H9 (cell line): ENCODE data around the gene SRD5A2. TPM values are rescaled to one million over a fixed set of nuclear protein-coding genes. Genes with fewer than 3 reads are reported as not detected.
A peak's percentile ranks its signal among the peaks of the same experiment; 100 is the strongest.

ENCODE experiments used
- DNase-seq: peaks from one replicate; pipeline ENCODE4 v3.0.0-alpha.2; 2017
- H2AFZ ChIP-seq: one replicate; pipeline ENCODE4 v1.6.1; 2013; ENCODE audit warnings: mild to moderate bottlenecking, low read length, control low read depth, moderate library complexity
- H2AK5ac ChIP-seq: 2 replicates; pipeline ENCODE4 v1.6.1; 2013; ENCODE audit warnings: low read length, control low read depth, mixed read lengths; ENCODE audit not compliant: insufficient read length
- H2BK120ac ChIP-seq: one replicate; pipeline ENCODE4 v1.6.1; 2013; ENCODE audit warnings: low read depth, mild to moderate bottlenecking, low read length, control low read depth, inconsistent platforms; ENCODE audit not compliant: poor library complexity, severe bottlenecking
- H2BK12ac ChIP-seq: 2 replicates; pipeline ENCODE4 v1.6.1; 2013; ENCODE audit warnings: low read length, control low read depth, mixed read lengths, low read depth; ENCODE audit not compliant: insufficient read length
- H2BK15ac ChIP-seq: 2 replicates; pipeline ENCODE4 v1.6.1; 2013; ENCODE audit warnings: low read depth, low read length, control low read depth
- H2BK20ac ChIP-seq: one replicate; pipeline ENCODE4 v1.6.1; 2013; ENCODE audit warnings: low read depth, mild to moderate bottlenecking, low read length, control low read depth, inconsistent platforms; ENCODE audit not compliant: poor library complexity, severe bottlenecking
- H2BK5ac ChIP-seq: 2 replicates; pipeline ENCODE4 v1.6.1; 2013; ENCODE audit warnings: low read length, control low read depth, mixed read lengths; ENCODE audit not compliant: insufficient read length
- H3K14ac ChIP-seq: 2 replicates; pipeline ENCODE4 v1.6.1; 2013; ENCODE audit warnings: low read length, control low read depth; ENCODE audit not compliant: insufficient read depth
- H3K18ac ChIP-seq: 2 replicates; pipeline ENCODE4 v1.6.1; 2013; ENCODE audit warnings: low read depth, mild to moderate bottlenecking, mixed read lengths, low read length, control low read depth; ENCODE audit not compliant: insufficient read length
- H3K23ac ChIP-seq: 2 replicates; pipeline ENCODE4 v1.6.1; 2013; ENCODE audit warnings: low read length, control low read depth, mixed read lengths, low read depth; ENCODE audit not compliant: insufficient read length
- H3K23me2 ChIP-seq: 2 replicates; pipeline ENCODE4 v1.6.1; 2013; ENCODE audit warnings: low read depth, mild to moderate bottlenecking, mixed read lengths, low read length, control low read depth; ENCODE audit not compliant: insufficient read length, poor library complexity, severe bottlenecking
- H3K27ac ChIP-seq: 2 replicates; pipeline ENCODE4 v1.5.1; 2013; ENCODE audit warnings: low read length, control low read depth, mixed read lengths, low read depth; ENCODE audit not compliant: insufficient read length
- H3K27me3 ChIP-seq: 2 replicates; pipeline ENCODE4 v1.6.1; 2013; ENCODE audit warnings: low read length, control low read depth, inconsistent platforms; ENCODE audit not compliant: insufficient read depth
- H3K4ac ChIP-seq: 2 replicates; pipeline ENCODE4 v1.6.1; 2013; ENCODE audit warnings: low read depth, mild to moderate bottlenecking, control low read depth, inconsistent platforms, low read length, moderate library complexity
- H3K4me1 ChIP-seq: 2 replicates; pipeline ENCODE4 v1.6.1; 2013; ENCODE audit warnings: low read length, control low read depth, inconsistent platforms; ENCODE audit not compliant: insufficient read depth
- H3K4me2 ChIP-seq: 2 replicates; pipeline ENCODE4 v1.6.1; 2013; ENCODE audit warnings: low read length, control low read depth, mixed read lengths; ENCODE audit not compliant: insufficient read length, insufficient read depth
- H3K56ac ChIP-seq: 2 replicates; pipeline ENCODE4 v1.6.1; 2013; ENCODE audit warnings: low read depth, mild to moderate bottlenecking, mixed read lengths, low read length, control low read depth; ENCODE audit not compliant: insufficient read length
- H3K79me1 ChIP-seq: 2 replicates; pipeline ENCODE4 v1.6.1; 2013; ENCODE audit warnings: low read depth, mild to moderate bottlenecking, moderate library complexity, low read length, control low read depth, inconsistent platforms; ENCODE audit not compliant: insufficient read depth, poor library complexity, severe bottlenecking
- H3K79me2 ChIP-seq: 2 replicates; pipeline ENCODE4 v1.6.1; 2013; ENCODE audit warnings: low read length, control low read depth, inconsistent platforms; ENCODE audit not compliant: insufficient read depth
- H3K9ac ChIP-seq: 2 replicates; pipeline ENCODE4 v1.6.1; 2013; ENCODE audit warnings: low read length, control low read depth, mixed read lengths; ENCODE audit not compliant: insufficient read length; ENCODE audit errors: extremely low read depth
- H3K9me3 ChIP-seq: one replicate; pipeline ENCODE4 v1.6.1; 2013; ENCODE audit warnings: low read depth, low read length, inconsistent platforms; ENCODE audit not compliant: control insufficient read depth
- H3T11ph ChIP-seq: one replicate; pipeline ENCODE4 v1.6.1; 2013; ENCODE audit warnings: mild to moderate bottlenecking, low read length, control low read depth, inconsistent platforms
- H4K20me1 ChIP-seq: one replicate; pipeline ENCODE4 v1.6.1; 2013; ENCODE audit not compliant: control insufficient read depth, insufficient read length, insufficient read depth
- H4K5ac ChIP-seq: 2 replicates; pipeline ENCODE4 v1.6.1; 2013; ENCODE audit warnings: low read depth, mild to moderate bottlenecking, mixed read lengths, low read length, control low read depth; ENCODE audit not compliant: insufficient read length
- H4K8ac ChIP-seq: replicated peaks from 2 replicates; pipeline ENCODE4 v1.6.1; 2013; ENCODE audit warnings: low read length, control low read depth, mixed read lengths, low read depth; ENCODE audit not compliant: insufficient read length
- H4K91ac ChIP-seq: 2 replicates; pipeline ENCODE4 v1.6.1; 2013; ENCODE audit warnings: low read depth, mild to moderate bottlenecking, moderate library complexity, mixed read lengths, low read length, control low read depth; ENCODE audit not compliant: insufficient read length
- H3K27ac Mint-ChIP-seq, 3 experiments: 2 replicates in 2 of 3; 3 replicates in 1 of 3; pipeline ENCODE4 v1.8.0; 2020 to 2021; ENCODE audit warnings: mixed read lengths in 3 of 3, mild to moderate bottlenecking in 1 of 3, moderate library complexity in 1 of 3
- H3K27me3 Mint-ChIP-seq: 2 replicates; pipeline ENCODE4 v1.8.0; 2021; ENCODE audit warnings: low read depth, mild to moderate bottlenecking, moderate library complexity, mixed read lengths
- H3K36me3 Mint-ChIP-seq, 3 experiments: 2 replicates in 2 of 3; 3 replicates in 1 of 3; pipeline ENCODE4 v1.8.0; 2020 to 2021; ENCODE audit warnings: low read depth in 3 of 3, mixed read lengths in 3 of 3; ENCODE audit not compliant: insufficient read depth in 1 of 3
- H3K4me1 Mint-ChIP-seq, 2 experiments: 2 replicates each; pipeline ENCODE4 v1.8.0; 2020; ENCODE audit warnings: mixed read lengths in 2 of 2
- H3K4me3 Mint-ChIP-seq, 2 experiments: 2 replicates in 1 of 2; 3 replicates in 1 of 2; pipeline ENCODE4 v1.8.0; 2020 to 2021; ENCODE audit warnings: mild to moderate bottlenecking in 2 of 2, mixed read lengths in 2 of 2, moderate library complexity in 1 of 2
- H3K9me3 Mint-ChIP-seq, 2 experiments: 2 replicates in 1 of 2; 3 replicates in 1 of 2; pipeline ENCODE4 v1.8.0; 2020; ENCODE audit warnings: mild to moderate bottlenecking in 2 of 2, mixed read lengths in 2 of 2, moderate library complexity in 1 of 2
- CTCF ChIP-seq: fragments of 200-600 bp; sonication (generic); conservative IDR thresholded peaks from 3 replicates; pipeline ENCODE4 v1.8.0; 2021; ENCODE audit warnings: antibody characterized with exemption, mild to moderate bottlenecking
- WGBS: extraction: QIAGEN DNeasy Blood & Tissue Kit; methylation state at CpG from one replicate; pipeline ENCODE4 v1.1.7; 2013; ENCODE audit warnings: missing lambda C conversion rate, low lambda C conversion rate, mixed read lengths; ENCODE audit not compliant: insufficient read length; ENCODE audit errors: extremely low coverage; 5-methylcytosine and 5-hydroxymethylcytosine counted together
- total RNA-seq: library from RNA; stranded (reverse); gene quantifications from 2 replicates; pipeline ENCODE4 v1.2.1, GENCODE V29; 2021

SRD5A2 gene
- total RNA-seq, 1 experiment from 2014 or later, result not detected

DNA sequence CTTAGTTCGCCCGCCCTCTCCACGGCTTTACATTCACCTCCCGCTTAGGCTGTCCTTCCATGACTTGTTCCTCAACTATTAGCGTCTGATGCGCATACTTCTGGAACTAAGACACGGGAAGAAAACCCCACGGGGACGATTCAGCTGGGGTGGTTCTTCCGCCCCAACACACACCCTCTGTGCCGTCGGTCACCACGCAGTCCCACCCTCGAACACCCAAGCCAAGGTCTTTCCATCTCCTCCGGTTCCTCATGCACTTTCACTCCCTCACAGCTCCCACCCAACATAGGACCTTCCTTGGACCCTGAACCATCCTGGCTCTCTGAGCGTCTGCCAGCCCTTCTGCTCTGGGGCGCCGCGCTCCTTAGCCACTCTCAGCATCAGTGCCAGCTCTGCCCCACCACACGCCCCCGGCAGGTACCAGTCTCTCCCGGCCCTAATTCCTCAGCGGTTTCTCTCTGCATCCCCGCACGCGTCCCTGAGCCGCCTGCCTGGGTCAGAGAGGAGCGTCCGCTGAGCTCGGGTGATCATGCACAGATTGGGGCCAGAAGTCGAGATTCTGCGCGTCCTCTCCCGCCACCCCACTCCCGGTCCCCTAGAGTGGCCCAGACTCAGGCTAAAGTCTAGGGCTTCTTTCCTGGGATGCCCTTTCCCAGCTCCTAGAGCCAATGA lies 522 bp upstream of the SRD5A2 start:
- no peak overlapping the region for H2BK15ac ChIP-seq
- no peaks in the 10 kb centered on the region for H3K9me3 ChIP-seq
- H3K27ac Mint-ChIP-seq, result peak overlapping the region in 1 of 3 experiments; percentile 31; a peak in 1 of 7 replicates
- TF ChIP-seq CTCF, result no peak
- DNase-seq, result no peak
- H4K8ac ChIP-seq, result no peak overlapping the region
- H3K79me2 ChIP-seq, result no peaks in the 10 kb centered on the region
- H2BK12ac ChIP-seq, result no peak overlapping the region
- H2AFZ ChIP-seq, result no peak overlapping the region
- no peak overlapping the region for H4K91ac ChIP-seq
- H3K27ac ChIP-seq, result no peak overlapping the region
- peaks cover 64% of the 10 kb centered on the region for H3K27me3 Mint-ChIP-seq
- peaks cover 0 to 11% of the 10 kb centered on the region in 2 experiments; a peak in 3 of 5 replicates for H3K9me3 Mint-ChIP-seq
- H3K14ac ChIP-seq, result no peak overlapping the region; the same call in 1 of the 2 replicates
- no peak overlapping the region for H2AK5ac ChIP-seq
- peaks cover 15 to 18% of the 10 kb centered on the region in 2 experiments for H3K4me1 Mint-ChIP-seq
- H3K9ac ChIP-seq, result no peak overlapping the region
- no peak overlapping the region for H3K56ac ChIP-seq
- H3K18ac ChIP-seq, result no peak overlapping the region
- H3K27me3 ChIP-seq, result peaks cover 28% of the 10 kb centered on the region
- peak overlapping the region; percentile 36 for H3K4me2 ChIP-seq
- WGBS, result no CpG with 5 or more reads among the region's 35 CpGs
- no peak overlapping the region for H2BK5ac ChIP-seq
- peak overlapping the region; percentile 56 to 79 for H3K4me3 Mint-ChIP-seq
- H3K23ac ChIP-seq, result no peak overlapping the region
- H3K23me2 ChIP-seq, result peaks cover 9% of the 10 kb centered on the region
- H4K5ac ChIP-seq, result no peak overlapping the region
- H3K4me1 ChIP-seq, result no peaks in the 10 kb centered on the region; the same call in 1 of the 2 replicates
- H4K20me1 ChIP-seq, result no peaks in the 10 kb centered on the region
- H3K36me3 Mint-ChIP-seq, result peaks cover 0 to 4% (median 0%) of the 10 kb centered on the region in 3 experiments; a peak in 3 of 7 replicates
- H2BK20ac ChIP-seq, result no peak overlapping the region
- H3K79me1 ChIP-seq, result no peaks in the 10 kb centered on the region
- no peak overlapping the region for H2BK120ac ChIP-seq
- no peak overlapping the region for H3T11ph ChIP-seq
- no peak overlapping the region for H3K4ac ChIP-seq
